CMK (cell line): ENCODE measurements around the gene HLA-E.
A peak's percentile ranks its signal among the peaks of the same experiment; 100 is the strongest.
"Not testable (repeated sequence)": the region's sequence is repeated elsewhere in the genome, so short reads cannot be mapped to it uniquely, and the experiment has no call there.

Experiments
- DNase-seq: peaks from one replicate; pipeline ENCODE4 v3.0.0-alpha.2; 2010; ENCODE audit warnings: low read depth

The HLA-E gene

DNA sequence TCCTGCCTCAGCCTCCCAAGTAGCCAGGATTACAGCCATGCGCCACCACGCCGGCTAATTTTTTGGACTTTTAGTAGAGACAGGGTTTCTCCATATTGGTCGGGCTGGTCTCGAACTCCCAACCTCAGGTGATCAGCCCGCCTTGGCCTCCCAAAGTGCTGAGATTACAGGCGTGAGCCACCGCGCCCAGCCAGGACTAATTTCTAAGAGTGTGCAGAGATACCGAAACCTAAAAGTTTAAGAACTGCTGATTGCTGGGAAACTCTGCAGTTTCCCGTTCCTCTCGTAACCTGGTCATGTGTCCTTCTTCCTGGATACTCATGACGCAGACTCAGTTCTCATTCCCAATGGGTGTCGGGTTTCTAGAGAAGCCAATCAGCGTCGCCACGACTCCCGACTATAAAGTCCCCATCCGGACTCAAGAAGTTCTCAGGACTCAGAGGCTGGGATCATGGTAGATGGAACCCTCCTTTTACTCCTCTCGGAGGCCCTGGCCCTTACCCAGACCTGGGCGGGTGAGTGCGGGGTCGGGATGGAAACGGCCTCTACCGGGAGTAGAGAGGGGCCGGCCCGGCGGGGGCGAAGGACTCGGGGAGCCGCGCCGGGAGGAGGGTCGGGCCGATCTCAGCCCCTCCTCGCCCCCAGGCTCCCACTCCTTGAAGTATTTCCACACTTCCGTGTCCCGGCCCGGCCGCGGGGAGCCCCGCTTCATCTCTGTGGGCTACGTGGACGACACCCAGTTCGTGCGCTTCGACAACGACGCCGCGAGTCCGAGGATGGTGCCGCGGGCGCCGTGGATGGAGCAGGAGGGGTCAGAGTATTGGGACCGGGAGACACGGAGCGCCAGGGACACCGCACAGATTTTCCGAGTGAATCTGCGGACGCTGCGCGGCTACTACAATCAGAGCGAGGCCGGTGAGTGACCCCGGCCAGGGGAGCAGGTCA, at the start of gene HLA-E:
Gene HLA-E, plus strand, starts transcription at position 429 of the 945 bp plus-strand sequence. Its CDS starts 23 bp downstream, at position 452.
- DNase-seq, result peak; percentile 91

DNA sequence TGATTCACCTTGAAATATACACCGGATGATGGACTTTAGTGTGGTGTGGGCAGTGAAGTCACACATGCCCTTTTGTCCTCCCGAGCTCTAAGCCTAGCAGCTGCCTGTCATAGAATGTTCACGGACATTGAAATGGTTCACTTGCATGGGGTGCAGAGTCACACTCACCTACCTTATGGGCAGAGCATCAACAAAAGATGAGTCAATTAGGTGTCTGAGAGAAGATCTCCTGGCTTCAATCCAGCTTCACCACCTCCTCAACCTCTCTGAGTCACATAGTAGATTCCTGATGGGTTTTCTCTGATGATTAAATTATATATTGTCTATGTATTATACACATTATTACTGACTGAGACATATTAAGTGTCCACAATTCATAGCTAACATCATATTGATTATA, 48.1 kb upstream of the HLA-E start:
- DNase-seq, result no peak

DNA sequence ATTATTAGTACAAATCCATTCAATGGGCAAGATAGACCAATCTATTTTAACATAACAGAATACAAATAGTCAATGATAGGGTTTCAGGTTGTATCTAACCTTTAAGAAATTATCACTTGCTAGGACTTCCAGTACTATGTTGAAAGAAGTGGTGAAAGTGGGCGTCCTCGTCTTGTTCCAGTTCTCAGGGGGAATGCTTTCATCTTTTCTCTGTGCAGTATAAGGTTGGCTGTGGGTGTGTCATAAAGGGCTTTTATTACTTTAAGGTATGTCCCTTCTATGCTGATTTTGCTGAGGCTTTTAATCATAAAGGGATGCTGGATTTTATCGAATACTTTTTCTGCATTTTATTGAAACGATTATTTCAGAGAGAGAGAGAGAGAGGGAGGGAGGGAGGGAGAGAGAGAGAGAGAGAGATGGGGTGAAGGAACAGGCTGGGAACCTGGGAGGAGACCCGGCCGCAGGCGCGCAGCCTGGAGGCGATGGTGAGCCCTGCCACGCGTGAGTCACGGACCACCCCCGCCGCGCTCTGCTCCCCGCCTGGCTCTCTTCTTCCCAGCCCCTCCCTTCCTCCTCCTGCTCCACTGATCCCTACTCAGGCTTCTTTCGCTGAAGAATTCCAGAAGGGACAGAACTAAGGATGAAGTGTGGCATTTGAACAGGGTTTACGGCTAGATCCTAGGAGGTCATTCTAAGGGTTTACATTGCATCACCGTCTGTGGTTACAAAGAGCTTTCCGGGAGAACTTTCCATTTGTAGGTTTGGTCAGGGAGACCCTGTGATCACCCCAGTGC, 45.5 kb upstream of the HLA-E start:
- DNase-seq, result no peak

DNA sequence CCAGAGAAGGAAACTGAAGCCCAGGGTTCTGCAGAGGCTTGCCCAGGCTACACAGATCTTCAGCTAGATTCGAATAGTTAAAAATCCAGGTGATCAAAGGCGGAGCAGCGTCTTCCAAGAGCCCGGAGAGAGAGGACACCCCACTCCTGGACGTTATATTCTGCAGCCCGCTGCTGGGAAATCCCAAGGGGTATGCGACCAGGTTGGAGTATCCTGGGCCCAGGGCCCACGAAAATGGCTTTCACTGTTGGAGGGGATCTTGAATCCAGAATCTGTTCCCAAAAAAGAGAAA, 44.9 kb upstream of the HLA-E start:
- no peak for DNase-seq

DNA sequence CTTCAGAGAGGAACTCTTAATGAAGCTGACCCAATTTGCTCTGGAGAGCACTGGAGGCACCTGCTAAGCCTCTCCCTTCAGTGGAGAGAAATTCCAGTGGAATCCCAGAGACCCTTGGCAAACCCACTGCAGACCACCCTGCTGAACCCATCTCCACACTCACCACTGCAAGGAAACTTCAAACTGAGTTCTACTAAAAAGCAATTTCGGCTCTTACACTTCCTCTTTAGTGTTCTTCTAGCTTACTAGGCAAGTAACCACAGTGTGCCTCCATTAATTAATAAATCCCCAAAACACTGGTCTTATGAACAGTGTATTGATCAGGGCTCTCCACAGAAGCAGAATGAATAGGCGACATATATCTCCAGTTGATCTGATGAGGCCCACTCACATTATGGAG, 43.0 kb upstream of the HLA-E start:
- DNase-seq, result no peak

- no peak for DNase-seq
Measured at GRCh38 chr6:30447237-30447636, 42.1 kb upstream of the HLA-E start.

DNA sequence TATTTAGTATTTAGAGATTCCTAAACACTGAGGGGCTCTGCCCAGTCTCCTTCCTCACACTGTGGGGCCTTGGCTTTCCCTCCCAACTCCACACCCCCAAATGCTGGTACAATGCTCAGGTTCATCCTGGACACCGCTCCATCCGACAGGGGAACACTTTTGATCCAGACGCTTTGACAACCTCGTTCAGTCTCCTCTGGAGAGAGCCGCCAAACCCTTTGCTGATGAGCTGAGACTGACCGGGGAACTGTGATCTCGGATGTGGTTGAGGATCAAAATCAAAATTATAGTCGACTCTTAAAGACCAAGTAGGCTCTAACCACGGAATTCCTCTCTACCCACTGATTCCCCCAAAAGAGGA, 38.8 kb upstream of the HLA-E start:
- DNase-seq, result no peak

DNA sequence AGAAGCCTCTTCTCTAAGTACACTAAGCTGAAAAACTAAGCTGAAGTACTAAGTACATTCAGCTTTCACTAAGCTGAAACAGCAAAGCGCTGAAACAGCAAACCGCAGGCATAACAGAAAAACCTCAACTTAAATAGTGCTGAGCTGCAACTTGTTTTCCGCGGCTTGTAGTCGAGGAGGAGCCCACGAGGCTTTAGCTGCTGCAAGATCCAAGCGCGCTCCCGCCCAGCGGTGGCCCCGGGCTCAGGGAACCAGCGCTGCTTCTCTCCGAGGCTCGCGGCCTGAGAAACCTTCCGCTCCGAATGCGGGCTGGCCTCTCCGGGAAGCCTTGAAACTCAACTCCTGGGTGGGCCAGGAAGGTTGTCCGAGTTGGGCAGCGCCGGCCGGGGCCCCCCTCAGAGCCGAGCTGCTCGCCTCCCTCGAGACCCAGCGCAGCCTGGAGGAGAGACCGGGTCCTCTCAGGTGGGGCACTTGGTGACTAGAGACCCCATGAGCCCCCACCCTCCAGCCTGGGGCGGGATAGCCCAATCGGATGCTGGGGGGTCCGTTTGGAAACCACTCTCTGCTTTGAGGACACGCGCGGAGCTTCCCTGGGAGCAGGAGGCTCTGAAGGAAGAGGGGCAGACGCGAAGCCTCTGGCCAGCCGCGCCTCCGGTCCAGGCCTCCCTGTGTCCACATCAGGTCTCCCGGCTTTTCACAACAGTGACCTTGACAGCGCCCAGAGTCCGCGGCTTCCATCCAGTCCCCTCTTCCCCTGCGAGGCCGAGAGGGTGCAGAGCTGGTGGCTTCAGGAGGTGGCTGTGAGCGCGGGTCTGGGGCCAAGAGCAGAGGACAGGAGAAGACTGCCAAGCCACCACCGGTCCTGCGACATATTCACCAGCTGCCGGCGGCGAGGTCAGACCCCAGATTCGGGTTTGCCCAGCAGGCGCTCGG, 38.1 kb upstream of the HLA-E start:
- DNase-seq, result no peak

DNA sequence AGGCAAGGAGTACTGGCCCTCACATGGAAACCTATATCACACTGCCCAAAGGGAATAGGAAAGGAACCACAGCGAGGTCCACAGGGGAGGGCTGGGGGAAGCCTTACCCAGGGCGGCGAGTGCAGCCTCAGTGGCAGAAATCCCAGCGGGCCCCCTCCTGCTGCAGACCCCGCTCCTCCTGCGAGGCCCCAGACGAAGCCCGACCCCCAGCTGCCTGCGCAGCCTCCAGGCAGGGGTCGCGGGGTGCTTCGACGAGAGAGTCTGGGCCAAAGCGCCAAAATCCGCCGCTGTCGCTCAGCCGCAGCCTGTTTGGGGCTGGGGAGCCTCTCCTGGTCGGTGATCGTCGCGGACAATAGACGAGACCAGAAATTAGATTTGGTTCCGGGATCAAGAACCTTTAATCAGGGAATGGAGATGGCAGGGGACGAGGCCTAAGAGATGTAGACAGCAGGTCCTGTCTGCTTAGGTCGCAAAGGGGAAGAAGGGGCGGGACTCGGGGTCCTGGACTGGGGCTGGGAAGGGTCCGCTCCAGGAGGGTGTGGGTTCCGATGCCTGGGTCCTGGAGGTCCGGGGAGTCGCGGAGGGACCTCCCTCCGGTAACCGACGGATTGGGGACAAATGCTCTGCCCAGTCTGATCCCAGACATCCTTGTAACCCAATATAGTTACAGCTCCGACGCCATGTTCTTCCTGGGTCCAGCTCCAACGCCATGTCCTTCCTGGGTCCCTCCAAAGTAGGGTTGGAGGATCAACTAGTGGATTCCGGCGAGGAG, 36.4 kb upstream of the HLA-E start:
- no peak for DNase-seq

DNA sequence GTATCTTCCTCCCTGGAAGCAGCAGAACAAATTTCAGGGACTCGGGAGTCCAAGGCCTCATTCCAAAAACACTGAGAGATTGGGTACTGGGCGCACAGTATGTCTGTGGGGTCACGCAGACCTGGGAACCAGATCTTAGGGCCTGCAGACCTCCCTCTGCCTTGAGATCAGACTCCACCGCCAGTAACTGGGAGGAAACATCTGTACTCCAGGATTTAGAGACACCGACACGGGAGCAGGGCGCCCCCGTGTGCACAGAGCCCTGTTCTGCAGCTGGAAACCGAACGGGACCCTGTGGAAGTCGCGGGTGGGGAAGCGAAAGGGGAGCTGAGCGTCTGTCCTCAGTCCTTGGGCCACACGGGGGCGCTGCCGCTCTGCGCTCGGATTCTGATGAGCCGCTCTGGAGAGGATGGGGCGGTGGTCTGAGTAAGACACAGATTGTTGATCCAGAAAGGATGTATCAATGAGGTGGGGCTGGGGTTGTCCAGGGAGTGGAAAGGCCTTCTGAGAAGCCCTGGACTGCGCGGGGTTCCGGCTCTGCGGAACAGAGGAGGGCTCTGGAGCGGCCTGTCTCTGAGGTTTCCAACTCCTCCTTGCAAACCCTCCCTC, 35.7 kb upstream of the HLA-E start:
- DNase-seq, result peak; percentile 75

DNA sequence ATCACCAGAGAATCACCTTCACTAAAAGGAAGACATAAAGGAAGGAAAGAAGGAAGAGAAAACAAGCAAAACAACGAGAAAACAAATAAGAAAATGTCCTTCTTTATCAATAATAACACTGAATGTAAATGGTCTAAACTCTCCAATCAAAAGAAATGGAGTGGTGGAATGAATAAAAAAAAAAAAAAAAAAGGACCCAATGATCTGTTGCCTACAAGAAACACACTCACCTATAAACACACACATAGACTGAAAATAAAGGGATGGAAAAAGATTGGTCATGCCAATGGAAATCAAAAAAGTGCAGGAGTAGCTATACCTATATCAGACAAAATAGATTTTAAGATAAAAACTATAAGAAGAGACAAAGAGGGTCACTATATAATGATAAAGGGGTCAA, 30.2 kb upstream of the HLA-E start:
- DNase-seq, result no peak

DNA sequence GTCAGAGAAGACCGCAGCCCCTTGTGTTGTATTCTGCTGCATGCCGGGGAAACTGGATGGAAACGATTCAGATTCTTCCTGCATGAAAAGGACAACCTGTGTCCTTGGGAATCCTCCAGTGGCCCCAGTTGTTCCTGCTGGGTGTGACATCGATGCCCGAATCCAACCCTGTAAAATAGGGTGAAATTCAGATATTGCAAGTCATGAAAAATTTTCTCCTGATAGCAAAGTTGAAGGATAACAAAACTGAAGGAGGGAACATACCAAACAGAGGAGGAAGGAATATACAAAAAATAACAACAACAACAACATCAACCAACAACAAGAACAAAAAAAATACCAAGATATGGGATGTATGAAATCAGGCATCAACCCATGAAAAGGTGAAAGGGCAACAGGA, 28.3 kb upstream of the HLA-E start:
- no peak for DNase-seq

DNA sequence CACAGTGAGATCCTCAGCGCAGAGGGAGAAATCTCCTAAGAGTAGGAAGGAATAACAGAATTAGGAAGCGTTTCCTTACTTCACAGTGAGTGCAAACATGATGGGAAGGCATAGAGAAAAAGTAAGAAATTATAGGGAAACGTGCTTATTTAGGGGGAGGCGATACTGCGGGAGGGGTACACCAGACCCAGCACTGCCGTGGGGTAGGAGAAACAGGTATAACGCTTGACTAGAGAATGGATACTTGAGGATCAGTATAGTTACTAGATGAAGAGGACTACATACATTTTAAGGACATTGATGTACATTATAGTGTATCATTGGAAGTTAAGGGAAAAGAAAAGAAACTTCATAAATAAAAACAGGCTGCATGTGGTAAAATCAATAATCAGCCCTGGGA, 26.8 kb upstream of the HLA-E start:
- no peak for DNase-seq

- no peak for DNase-seq
Measured at GRCh38 chr6:30463242-30463641, 26.1 kb upstream of the HLA-E start.

DNA sequence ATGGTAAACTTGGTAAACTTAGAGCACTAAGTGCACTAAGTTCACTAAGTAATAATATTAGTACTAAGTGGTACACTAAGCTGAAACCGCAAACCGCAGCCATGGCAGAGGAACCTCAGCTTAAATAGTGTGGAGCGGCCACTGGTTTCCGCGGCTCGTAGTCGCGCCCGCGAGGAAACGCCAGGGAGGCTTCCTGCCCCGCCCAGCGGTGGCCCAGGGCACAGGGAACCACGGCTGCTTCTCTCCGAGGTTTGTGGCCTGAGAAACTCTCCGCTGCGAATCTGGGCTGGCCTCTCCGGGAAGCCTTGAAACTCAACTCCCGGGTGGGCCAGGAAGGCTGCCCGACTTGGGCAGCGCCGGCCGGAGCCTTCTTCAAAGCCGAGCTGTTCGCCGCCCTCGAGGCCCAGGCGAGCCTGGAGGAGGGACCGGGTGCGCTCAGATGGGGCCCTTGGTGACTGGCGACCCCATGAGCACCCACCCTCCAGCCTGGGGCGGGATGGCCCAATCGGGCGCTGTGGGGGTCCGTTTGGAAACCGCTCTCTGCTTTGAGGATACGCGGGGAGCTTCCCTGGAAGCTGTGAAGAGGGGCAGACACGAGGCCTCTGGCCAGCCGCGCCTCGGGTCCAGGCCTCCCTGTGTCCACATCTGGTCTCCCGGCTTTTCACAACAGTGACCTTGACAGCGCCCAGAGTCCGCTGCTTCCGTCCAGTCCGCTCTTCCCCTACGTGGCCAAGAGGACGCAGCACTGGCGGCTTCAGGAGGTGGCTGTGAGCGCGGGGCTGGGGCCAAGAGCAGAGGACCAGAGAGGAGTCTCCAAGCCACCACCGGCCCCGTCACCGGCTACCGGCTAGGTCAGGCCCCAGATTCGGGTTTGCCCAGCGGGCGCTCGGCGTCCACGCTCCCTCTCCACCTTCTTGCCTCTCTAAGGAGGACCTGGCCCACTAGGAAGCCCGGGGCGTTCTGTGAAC, 25.4 kb upstream of the HLA-E start:
- DNase-seq, result peak; percentile 70

GRCh38 chr6:30465595-30466306, 23.6 kb upstream of the HLA-E start:
- DNase-seq, result no peak

- no peak for DNase-seq
Measured at GRCh38 chr6:30470968-30471367, 18.3 kb upstream of the HLA-E start.

GRCh38 chr6:30475116-30475515, 14.2 kb upstream of the HLA-E start:
- DNase-seq, result not testable (repeated sequence)

DNA sequence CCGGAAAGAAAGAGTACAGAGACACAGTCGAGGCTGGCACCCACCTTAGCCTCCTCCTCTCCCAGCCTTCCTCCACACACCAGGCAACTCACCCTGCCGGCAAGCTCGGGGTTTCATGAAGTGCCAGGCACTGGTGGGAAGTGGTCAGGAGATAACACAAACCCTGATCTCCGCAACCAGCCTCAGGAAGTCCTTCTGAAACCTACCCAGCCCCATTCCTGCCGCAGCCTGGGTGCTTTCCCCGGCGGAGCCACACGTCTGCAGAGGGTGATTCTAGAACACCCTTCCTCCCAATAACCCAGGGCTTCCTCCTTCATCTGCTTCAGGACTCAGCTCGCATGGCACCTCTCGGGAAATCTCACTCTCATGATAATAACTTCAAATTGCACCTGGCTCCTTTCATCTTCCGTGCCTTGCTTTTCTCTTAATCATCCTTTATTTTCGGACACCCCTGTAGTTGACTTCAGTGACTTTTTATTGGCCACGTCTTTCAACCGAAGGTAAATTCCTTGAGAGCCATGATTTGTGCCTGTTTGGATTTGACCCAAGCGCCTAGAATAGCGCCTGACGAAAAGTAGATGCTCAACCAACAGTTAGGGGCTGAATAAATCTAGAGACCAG, 8.7 kb upstream of the HLA-E start:
- no peak for DNase-seq
